GM12891 (cell line): ENCODE measurements around the gene TUSC2.

Experiments
- PAX5 ChIP-seq: IDR thresholded peaks from 2 replicates; pipeline ENCODE4 v1.6.1; 2011; ENCODE audit warnings: low read length, moderate library complexity, mild to moderate bottlenecking; ENCODE audit not compliant: insufficient read depth, severe bottlenecking
- POLR2A ChIP-seq: IDR thresholded peaks from 2 replicates; pipeline ENCODE4 v1.6.1; 2011; ENCODE audit warnings: low read depth, low read length, control low read depth
- POLR2AphosphoS5 ChIP-seq: IDR thresholded peaks from 2 replicates; pipeline ENCODE4 v1.6.1; 2011; ENCODE audit warnings: low read depth, low read length, control low read depth
- SPI1 ChIP-seq: IDR thresholded peaks from 2 replicates; pipeline ENCODE4 v1.6.1; 2011; ENCODE audit warnings: low read depth, low read length, control low read depth
- TAF1 ChIP-seq: IDR thresholded peaks from 2 replicates; pipeline ENCODE4 v1.6.1; 2011; ENCODE audit warnings: low read depth, low read length, control low read depth

- no peak for TF ChIP-seq TAF1
- no peak for TF ChIP-seq POLR2AphosphoS5
- TF ChIP-seq POLR2A = no peak
- no peak for TF ChIP-seq PAX5
- no peak for TF ChIP-seq SPI1
Measured at GRCh38 chr3:50340147-50340447, 12.1 kb upstream of the TUSC2 start.
